ENCODE measurements around the gene CTNNA2. TPM values are rescaled to one million over a fixed set of nuclear protein-coding genes. Genes with fewer than 3 reads are reported as not detected.

Gene CTNNA2
- total RNA-seq, 1 donor from 2014 or later: not detected

DNA sequence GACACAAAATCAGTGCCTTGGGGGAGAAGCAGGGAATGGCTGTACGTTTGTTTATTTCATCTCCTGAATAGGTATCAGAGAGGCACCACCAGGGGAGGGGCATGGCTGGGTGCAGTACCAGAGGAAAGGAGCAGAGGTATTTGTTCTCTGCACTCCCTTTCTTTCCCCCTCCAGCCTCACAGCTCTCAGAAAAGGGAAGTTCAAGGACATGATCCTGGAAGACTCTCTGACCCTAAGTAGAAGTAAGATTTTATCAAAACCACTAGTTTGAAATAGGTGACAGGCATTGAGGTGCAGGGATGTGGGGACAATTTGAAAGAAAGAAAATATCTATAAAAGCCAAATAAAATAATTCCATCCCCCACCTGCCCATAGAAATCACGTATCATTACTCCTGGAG, 655.2 kb downstream of the CTNNA2 start:
- DNase-seq: no peak
- H3K36me3 ChIP-seq: no peaks in the 10 kb centered on the region
- intact Hi-C loops (cut with DNase I): no loop called here
- no peak for ATAC-seq
- H3K27me3 ChIP-seq: no peaks in the 10 kb centered on the region
- no peak overlapping the region for H3K4me3 ChIP-seq
- H3K4me1 ChIP-seq: no peaks in the 10 kb centered on the region
- H3K9me3 ChIP-seq: no peaks in the 10 kb centered on the region
- no peak overlapping the region for H3K27ac ChIP-seq
- TF ChIP-seq, protein P1, sequence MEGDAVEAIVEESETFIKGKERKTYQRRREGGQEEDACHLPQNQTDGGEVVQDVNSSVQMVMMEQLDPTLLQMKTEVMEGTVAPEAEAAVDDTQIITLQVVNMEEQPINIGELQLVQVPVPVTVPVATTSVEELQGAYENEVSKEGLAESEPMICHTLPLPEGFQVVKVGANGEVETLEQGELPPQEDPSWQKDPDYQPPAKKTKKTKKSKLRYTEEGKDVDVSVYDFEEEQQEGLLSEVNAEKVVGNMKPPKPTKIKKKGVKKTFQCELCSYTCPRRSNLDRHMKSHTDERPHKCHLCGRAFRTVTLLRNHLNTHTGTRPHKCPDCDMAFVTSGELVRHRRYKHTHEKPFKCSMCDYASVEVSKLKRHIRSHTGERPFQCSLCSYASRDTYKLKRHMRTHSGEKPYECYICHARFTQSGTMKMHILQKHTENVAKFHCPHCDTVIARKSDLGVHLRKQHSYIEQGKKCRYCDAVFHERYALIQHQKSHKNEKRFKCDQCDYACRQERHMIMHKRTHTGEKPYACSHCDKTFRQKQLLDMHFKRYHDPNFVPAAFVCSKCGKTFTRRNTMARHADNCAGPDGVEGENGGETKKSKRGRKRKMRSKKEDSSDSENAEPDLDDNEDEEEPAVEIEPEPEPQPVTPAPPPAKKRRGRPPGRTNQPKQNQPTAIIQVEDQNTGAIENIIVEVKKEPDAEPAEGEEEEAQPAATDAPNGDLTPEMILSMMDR (IDR thresholded peaks at IDR 0.05): no peak

DNA sequence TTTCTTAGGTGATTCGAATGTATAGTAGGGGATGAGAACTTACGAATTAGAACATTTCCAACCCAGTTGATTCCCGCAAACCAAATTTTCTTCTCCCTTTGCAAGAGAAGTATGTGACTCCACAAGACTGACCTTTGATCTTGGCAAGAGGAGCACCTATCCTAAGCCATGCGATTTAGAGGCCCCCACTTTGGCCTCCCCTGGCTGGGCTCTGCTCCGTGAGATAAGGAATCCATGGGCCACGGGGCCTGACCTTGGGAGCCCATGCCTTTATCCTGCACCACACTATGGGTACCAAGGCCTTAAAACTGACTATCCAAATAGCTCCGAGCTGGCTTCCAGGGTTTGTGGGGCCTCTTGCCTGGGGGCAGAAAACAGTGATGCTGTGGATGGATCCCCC, 656.0 kb downstream of the CTNNA2 start:
- Histone ChIP-seq H3K4me1 (no peaks in the 10 kb centered on the region), H3K4me3 (no peak overlapping the region), H3K9me3 (no peaks in the 10 kb centered on the region), H3K27me3 (no peaks in the 10 kb centered on the region), H3K27ac (no peak overlapping the region), H3K36me3 (no peaks in the 10 kb centered on the region)
- TF ChIP-seq, protein P1 (IDR thresholded peaks at IDR 0.05): no peak
- no peak for ATAC-seq
- no peak for DNase-seq
- intact Hi-C loops (cut with DNase I): no loop called here

DNA sequence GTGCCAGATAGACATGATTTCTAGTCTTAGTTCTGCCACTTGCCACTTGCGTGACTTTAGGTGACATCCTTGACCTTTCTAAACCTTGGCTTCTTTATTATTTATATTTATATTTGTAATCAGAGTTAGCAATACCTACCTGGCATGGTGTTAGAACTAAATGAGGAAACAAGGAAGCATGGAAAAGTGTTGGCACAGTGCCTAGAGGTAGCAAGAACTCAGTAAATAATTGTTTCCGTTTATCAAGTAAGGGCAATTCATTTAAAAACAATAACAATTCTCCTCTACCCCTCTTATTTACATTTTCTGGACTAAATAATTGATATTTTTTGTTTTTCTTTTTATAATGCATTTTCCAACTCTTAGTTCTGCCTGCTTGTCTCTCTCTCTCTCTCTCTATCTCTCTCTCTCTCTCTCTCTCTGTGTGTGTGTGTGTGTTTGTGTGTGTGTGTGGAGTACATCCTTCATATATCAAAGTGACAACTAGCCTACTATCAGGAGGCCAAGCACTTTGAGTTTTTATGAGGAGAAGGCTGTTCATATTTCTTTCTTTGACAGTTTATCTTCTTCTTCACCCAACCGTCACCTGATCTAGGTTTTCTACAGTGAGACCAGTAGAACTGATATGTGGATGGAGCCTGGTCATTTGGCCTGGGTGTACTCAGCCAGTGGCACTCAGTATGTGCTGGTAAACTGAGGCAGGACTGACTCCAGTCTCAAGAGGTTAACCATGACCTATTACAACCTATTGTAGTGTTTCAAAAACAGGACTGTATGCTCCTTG, 657.2 kb downstream of the CTNNA2 start:
- ATAC-seq (no peak), DNase-seq (no peak)
- Histone ChIP-seq H3K9me3 (no peaks in the 10 kb centered on the region), H3K4me1 (no peaks in the 10 kb centered on the region), H3K4me3 (no peak overlapping the region), H3K36me3 (no peaks in the 10 kb centered on the region), H3K27ac (no peak overlapping the region), H3K27me3 (no peaks in the 10 kb centered on the region)
- TF ChIP-seq, protein P1 (IDR thresholded peaks at IDR 0.05): no peak
- intact Hi-C loops (cut with DNase I): no loop called here

DNA sequence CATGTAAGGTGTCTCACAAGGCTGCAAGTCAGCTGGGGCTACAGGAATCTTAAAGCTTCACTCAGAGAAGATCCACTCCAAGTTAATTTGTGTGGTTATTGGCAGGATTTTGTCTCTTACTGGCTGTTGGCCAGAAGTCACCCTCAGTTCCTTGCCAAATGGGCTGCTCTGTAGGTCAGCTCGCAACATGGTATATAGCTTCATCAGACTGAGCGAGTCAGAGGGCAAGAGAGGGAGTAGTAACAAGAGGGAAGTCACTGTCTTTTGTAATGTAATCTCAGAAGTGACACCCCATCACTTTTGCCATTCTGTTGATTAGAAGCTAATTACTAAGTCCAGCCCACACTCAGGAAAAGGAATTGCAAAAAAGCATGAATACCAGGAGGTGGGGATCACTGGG, 672.2 kb downstream of the CTNNA2 start:
- Histone ChIP-seq H3K27me3 (no peaks in the 10 kb centered on the region), H3K9me3 (no peaks in the 10 kb centered on the region), H3K4me1 (no peaks in the 10 kb centered on the region), H3K4me3 (no peak overlapping the region), H3K27ac (no peak overlapping the region), H3K36me3 (no peaks in the 10 kb centered on the region)
- TF ChIP-seq, protein P1 (IDR thresholded peaks at IDR 0.05): no peak
- DNase-seq (no peak), ATAC-seq (no peak)
- intact Hi-C loops (cut with DNase I): no loop called here

DNA sequence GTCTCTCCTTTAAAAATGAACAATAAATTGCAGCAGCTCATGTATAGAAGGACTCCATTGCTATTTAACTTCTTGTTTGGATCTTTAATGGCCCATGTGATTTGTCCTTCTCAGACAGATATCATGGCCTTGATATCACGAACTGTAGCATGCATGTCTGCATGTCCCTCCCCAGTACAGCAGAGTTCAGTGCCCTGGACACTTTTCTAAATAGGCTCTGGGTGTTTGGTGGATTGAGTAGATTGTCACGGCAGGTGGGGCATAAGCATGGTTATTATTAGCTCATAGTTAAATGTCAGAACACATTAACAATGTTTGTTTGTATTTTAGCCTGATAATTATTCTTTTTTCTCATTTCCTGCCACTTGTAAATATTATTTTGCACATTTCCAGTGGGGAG, 673.4 kb downstream of the CTNNA2 start:
- TF ChIP-seq, protein P1 (IDR thresholded peaks at IDR 0.05): no peak
- H3K27ac ChIP-seq: no peak overlapping the region
- no peak for DNase-seq
- no peaks in the 10 kb centered on the region for H3K36me3 ChIP-seq
- no peaks in the 10 kb centered on the region for H3K27me3 ChIP-seq
- ATAC-seq: no peak
- intact Hi-C loops (cut with DNase I): no loop called here
- no peaks in the 10 kb centered on the region for H3K4me1 ChIP-seq
- H3K9me3 ChIP-seq: no peaks in the 10 kb centered on the region
- H3K4me3 ChIP-seq: no peak overlapping the region

Data from upper lobe of right lung (tissue), 1 donor.